Mammary epithelial cell (primary cell): Measurements from ENCODE around the gene PRR36.
A peak's percentile ranks its signal among the peaks of the same experiment; 100 is the strongest.

Source experiments
- EZH2 ChIP-seq: IDR thresholded peaks from 2 replicates; pipeline ENCODE4 v1.6.1; 2012; ENCODE audit warnings: low read length, inconsistent platforms, borderline replicate concordance
- TF ChIP-seq, protein P1 (sequence below), 2 donors: IDR thresholded peaks in 1 of 2; conservative IDR thresholded peaks in 1 of 2; 2 replicates each; pipeline ENCODE4 v1.5.1; 2011 to 2012; ENCODE audit warnings: inconsistent platforms in 2 of 2, low read length in 2 of 2, mild to moderate bottlenecking in 2 of 2, control low read depth in 1 of 2, low read depth in 1 of 2; ENCODE audit not compliant: insufficient read depth in 1 of 2; ENCODE audit errors: extremely low read depth in 1 of 2

DNA sequence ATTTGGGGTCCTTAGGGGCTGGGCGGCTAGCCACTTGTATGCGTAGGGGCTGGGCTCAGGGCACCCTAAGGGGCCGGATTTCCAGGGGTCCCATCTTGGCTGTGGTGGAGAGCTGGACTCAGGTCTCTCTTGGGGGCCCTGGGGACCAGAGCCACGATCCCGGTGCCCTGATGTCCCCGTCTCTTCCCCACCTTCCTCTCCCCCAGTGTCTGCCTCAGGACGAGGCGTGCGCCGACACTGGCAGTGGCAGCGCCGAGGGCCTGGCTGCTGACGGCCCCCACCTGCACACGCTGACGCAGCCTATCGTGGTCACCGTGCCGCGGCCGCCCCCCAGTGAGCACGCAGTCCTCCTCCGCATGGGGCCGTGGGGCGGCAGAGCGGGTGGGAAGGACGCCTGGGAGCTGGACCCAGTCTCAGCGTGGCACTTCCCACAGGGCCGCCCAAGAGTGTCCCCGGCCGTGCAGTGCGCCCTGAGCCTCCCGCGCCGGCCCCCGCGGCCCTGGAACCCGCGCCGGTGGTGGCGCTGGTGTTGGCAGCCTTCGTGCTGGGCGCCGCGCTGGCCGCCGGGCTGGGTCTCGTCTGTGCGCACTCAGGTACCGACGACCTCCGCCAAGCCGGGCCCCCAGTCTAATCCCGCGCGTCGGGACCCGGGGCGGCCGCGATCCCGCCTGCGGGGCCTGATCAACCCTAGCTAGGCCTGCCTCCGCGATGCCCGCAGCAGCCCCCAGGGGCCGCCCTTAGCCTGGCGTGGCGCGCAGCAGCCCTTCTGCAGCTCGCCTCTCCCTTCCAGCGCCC, 43.3 kb upstream of the PRR36 start:
- TF ChIP-seq EZH2, result peak; percentile 71
- TF ChIP-seq, protein P1, sequence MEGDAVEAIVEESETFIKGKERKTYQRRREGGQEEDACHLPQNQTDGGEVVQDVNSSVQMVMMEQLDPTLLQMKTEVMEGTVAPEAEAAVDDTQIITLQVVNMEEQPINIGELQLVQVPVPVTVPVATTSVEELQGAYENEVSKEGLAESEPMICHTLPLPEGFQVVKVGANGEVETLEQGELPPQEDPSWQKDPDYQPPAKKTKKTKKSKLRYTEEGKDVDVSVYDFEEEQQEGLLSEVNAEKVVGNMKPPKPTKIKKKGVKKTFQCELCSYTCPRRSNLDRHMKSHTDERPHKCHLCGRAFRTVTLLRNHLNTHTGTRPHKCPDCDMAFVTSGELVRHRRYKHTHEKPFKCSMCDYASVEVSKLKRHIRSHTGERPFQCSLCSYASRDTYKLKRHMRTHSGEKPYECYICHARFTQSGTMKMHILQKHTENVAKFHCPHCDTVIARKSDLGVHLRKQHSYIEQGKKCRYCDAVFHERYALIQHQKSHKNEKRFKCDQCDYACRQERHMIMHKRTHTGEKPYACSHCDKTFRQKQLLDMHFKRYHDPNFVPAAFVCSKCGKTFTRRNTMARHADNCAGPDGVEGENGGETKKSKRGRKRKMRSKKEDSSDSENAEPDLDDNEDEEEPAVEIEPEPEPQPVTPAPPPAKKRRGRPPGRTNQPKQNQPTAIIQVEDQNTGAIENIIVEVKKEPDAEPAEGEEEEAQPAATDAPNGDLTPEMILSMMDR (conservative IDR thresholded peaks at IDR 0.05 in 1 of 2, IDR thresholded peaks at IDR 0.05 in 1 of 2; ENCODE audit: extremely low read depth in 1 of 2, insufficient read depth in 1 of 2, low read depth in 1 of 2, low read length in 2 of 2), result peak in 1 of 2 donors; percentile 53
